Neural crest cell (in vitro differentiated cells): ENCODE measurements around the gene CREB5. TPM values are rescaled to one million over a fixed set of nuclear protein-coding genes. Genes with fewer than 3 reads are reported as not detected.

Experiments used
- DNase-seq: peaks from one replicate; pipeline ENCODE4 v3.0.0; 2021; ENCODE audit warnings: low read depth, mixed read lengths, low spot score
- H3K27ac Mint-ChIP-seq: one replicate; pipeline ENCODE4 v1.8.0; 2021; ENCODE audit warnings: mild to moderate bottlenecking, mixed read lengths; ENCODE audit not compliant: unreplicated experiment
- H3K27me3 Mint-ChIP-seq: 2 replicates; pipeline ENCODE4 v1.8.0; 2021; ENCODE audit warnings: low read depth, mild to moderate bottlenecking, mixed read lengths
- H3K36me3 Mint-ChIP-seq: 2 replicates; pipeline ENCODE4 v1.8.0; 2021; ENCODE audit warnings: low read depth, mild to moderate bottlenecking, mixed read lengths
- H3K4me1 Mint-ChIP-seq: 2 replicates; pipeline ENCODE4 v1.8.0; 2021; ENCODE audit warnings: mixed read lengths
- H3K4me3 Mint-ChIP-seq: one replicate; pipeline ENCODE4 v1.8.0; 2021; ENCODE audit warnings: mild to moderate bottlenecking, mixed read lengths
- H3K9me3 Mint-ChIP-seq: 2 replicates; pipeline ENCODE4 v1.8.0; 2021; ENCODE audit warnings: mixed read lengths
- total RNA-seq: library from RNA; stranded (reverse); gene quantifications from 2 replicates; pipeline ENCODE4 v1.2.1, GENCODE V29; 2021
- TF ChIP-seq, protein P1 (sequence below): fragments of 200-600 bp; sonication (generic); conservative IDR thresholded peaks from 2 replicates; pipeline ENCODE4 v1.5.0; 2021; ENCODE audit warnings: antibody characterized with exemption, mild to moderate bottlenecking

Gene CREB5
- total RNA-seq, 1 donor from 2014 or later: 8.3 TPM

GRCh38 chr7:28841766-28842165 lies 429.4 kb downstream of the CREB5 start:
- Mint-ChIP-seq H3K27ac (peak overlapping the region; percentile 78), H3K4me3 (no peak overlapping the region), H3K27me3 (no peaks in the 10 kb centered on the region), H3K36me3 (peaks cover 5% of the 10 kb centered on the region), H3K9me3 (peaks cover 8% of the 10 kb centered on the region), H3K4me1 (peaks cover 6% of the 10 kb centered on the region)
- DNase-seq: no peak
- TF ChIP-seq, protein P1, sequence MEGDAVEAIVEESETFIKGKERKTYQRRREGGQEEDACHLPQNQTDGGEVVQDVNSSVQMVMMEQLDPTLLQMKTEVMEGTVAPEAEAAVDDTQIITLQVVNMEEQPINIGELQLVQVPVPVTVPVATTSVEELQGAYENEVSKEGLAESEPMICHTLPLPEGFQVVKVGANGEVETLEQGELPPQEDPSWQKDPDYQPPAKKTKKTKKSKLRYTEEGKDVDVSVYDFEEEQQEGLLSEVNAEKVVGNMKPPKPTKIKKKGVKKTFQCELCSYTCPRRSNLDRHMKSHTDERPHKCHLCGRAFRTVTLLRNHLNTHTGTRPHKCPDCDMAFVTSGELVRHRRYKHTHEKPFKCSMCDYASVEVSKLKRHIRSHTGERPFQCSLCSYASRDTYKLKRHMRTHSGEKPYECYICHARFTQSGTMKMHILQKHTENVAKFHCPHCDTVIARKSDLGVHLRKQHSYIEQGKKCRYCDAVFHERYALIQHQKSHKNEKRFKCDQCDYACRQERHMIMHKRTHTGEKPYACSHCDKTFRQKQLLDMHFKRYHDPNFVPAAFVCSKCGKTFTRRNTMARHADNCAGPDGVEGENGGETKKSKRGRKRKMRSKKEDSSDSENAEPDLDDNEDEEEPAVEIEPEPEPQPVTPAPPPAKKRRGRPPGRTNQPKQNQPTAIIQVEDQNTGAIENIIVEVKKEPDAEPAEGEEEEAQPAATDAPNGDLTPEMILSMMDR: no peak

GRCh38 chr7:28842769-28843295 lies 430.5 kb downstream of the CREB5 start:
- H3K27ac Mint-ChIP-seq: peak overlapping the region; percentile 29
- no peak for DNase-seq
- TF ChIP-seq, protein P1: no peak
- H3K27me3 Mint-ChIP-seq: no peaks in the 10 kb centered on the region
- H3K4me1 Mint-ChIP-seq: peaks cover 6% of the 10 kb centered on the region
- H3K4me3 Mint-ChIP-seq: no peak overlapping the region
- H3K9me3 Mint-ChIP-seq: peaks cover 3% of the 10 kb centered on the region
- H3K36me3 Mint-ChIP-seq: peaks cover 2% of the 10 kb centered on the region

- TF ChIP-seq, protein P1: no peak
- H3K27ac Mint-ChIP-seq: no peak overlapping the region
- no peaks in the 10 kb centered on the region for H3K36me3 Mint-ChIP-seq
- H3K4me3 Mint-ChIP-seq: no peak overlapping the region
- DNase-seq: no peak
- peaks cover 3% of the 10 kb centered on the region for H3K9me3 Mint-ChIP-seq
- H3K4me1 Mint-ChIP-seq: peaks cover 6% of the 10 kb centered on the region
- no peaks in the 10 kb centered on the region for H3K27me3 Mint-ChIP-seq
Measured at GRCh38 chr7:28845106-28845505, 432.8 kb downstream of the CREB5 start.

GRCh38 chr7:28847176-28847575 lies 434.9 kb downstream of the CREB5 start:
- H3K4me1 Mint-ChIP-seq: peaks cover 5% of the 10 kb centered on the region
- TF ChIP-seq, protein P1: no peak
- no peaks in the 10 kb centered on the region for H3K36me3 Mint-ChIP-seq
- no peak overlapping the region for H3K27ac Mint-ChIP-seq
- H3K27me3 Mint-ChIP-seq: peaks cover 11% of the 10 kb centered on the region
- H3K9me3 Mint-ChIP-seq: no peaks in the 10 kb centered on the region
- H3K4me3 Mint-ChIP-seq: no peak overlapping the region
- no peak for DNase-seq

DNA sequence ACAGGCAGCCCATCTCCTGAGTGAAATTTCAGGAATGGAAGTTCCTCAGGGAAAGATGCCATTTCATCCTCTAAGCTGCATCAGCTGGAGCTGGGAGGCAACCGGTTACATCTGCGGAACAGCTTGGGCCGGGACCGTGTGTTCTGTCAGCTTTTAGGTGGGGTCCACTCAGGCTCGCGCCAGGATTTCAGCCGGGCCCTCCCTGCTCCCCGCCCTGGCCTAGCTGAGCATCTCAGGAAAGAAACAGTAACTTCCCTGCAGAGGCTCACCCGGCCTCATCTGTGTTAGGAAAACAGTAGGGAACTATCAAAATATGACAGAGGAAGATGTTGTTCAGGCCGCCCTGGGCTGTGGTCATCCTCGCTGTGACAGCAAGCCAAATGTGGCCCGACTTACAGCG lies 435.4 kb downstream of the CREB5 start:
- peaks cover 13% of the 10 kb centered on the region for H3K27me3 Mint-ChIP-seq
- no peak overlapping the region for H3K27ac Mint-ChIP-seq
- H3K4me3 Mint-ChIP-seq: no peak overlapping the region
- no peaks in the 10 kb centered on the region for H3K4me1 Mint-ChIP-seq
- no peaks in the 10 kb centered on the region for H3K9me3 Mint-ChIP-seq
- H3K36me3 Mint-ChIP-seq: no peaks in the 10 kb centered on the region
- no peak for DNase-seq
- TF ChIP-seq, protein P1: no peak

DNA sequence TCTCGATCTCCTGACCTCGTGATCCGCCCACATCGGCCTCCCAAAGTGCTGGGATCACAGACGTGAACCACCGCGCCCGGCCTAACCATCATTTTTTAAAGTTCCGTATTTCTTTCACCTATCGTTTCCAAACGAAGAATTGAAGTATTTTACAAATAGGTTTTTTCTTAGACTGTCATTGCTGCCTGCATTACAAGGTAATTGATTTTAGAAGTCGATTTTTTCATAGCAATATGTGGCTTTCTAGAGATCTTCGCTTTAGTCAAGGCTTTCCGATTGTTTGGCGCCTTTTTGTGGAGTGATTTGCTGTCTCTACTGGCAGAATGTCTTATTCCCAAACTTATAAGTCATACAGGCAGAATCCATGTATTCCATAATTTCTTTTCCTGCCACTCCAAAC lies 436.6 kb downstream of the CREB5 start:
- TF ChIP-seq, protein P1: no peak
- H3K9me3 Mint-ChIP-seq: no peaks in the 10 kb centered on the region
- H3K27me3 Mint-ChIP-seq: peaks cover 25% of the 10 kb centered on the region

More for the DNA sequence above, 436.6 kb downstream of the CREB5 start:
- H3K4me1 Mint-ChIP-seq: peaks cover 7% of the 10 kb centered on the region
- no peak overlapping the region for H3K4me3 Mint-ChIP-seq
- H3K27ac Mint-ChIP-seq: no peak overlapping the region
- H3K36me3 Mint-ChIP-seq: no peaks in the 10 kb centered on the region
- DNase-seq: no peak
